ENCODE results near the gene RABGGTA. TPM values are rescaled to one million over a fixed set of nuclear protein-coding genes. Genes with fewer than 3 reads are reported as not detected.
"Not testable (repeated sequence)": the region's sequence is repeated elsewhere in the genome, so short reads cannot be mapped to it uniquely, and the experiment has no call there.

RABGGTA gene
- total RNA-seq, 2 experiments from 2014 or later, result 42.1 to 48.8 TPM

GRCh38 chr14:24249230-24250021, 22.0 kb downstream of the RABGGTA start:
- ATAC-seq (ENCODE audit: low read depth) (no peak), DNase-seq (peak; percentile 21)
- Mint-ChIP-seq H3K27me3 (no peaks in the 10 kb centered on the region), H3K4me1 (peaks cover 43% of the 10 kb centered on the region), H3K36me3 (peaks cover 14% of the 10 kb centered on the region), H3K27ac (peak overlapping the region; percentile 88), H3K4me3 (peak overlapping the region; percentile 75), H3K9me3 (no peaks in the 10 kb centered on the region)
- POLR2A ChIA-PET, result interaction anchor here (0.9 to 1.8 kb wide), 4 partner anchors 21 to 181 kb away, joined by 3 to 9 read pairs (median 4); partner anchors contain the start of genes CBLN3, CHMP4A and KHNYN

DNA sequence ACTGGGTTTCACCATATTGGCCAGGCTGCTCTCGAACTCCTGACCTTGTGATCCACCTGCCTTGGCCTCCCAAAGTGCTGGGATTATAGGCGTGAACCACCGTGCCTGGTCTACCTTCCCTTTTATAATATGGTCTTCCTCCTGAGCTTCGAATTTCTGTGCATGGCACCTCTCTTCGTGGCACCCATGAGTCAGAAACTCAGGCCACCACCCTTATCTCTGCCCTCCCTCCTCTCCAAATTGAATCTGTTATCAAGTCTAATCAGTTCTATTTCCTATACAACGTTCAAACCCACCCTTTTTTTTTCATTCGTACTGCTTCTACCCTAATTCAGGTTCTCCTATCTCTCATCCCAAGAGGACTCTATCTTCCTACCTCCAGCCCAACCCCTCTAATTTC, 24.0 kb downstream of the RABGGTA start:
- POLR2A ChIA-PET, result interaction anchor here (0.7 to 4.0 kb wide), 13 partner anchors 12 to 183 kb away, joined by 3 to 43 read pairs (median 7); partner anchors contain the start of genes CBLN3, CHMP4A, DHRS1 and KHNYN
- Mint-ChIP-seq H3K4me3 (peak overlapping the region; percentile 11), H3K9me3 (no peaks in the 10 kb centered on the region), H3K4me1 (peaks cover 50% of the 10 kb centered on the region), H3K36me3 (peaks cover 14% of the 10 kb centered on the region), H3K27me3 (no peaks in the 10 kb centered on the region), H3K27ac (peak overlapping the region; percentile 97)
- ATAC-seq (ENCODE audit: low read depth) (no peak), DNase-seq (peak; percentile 16)

DNA sequence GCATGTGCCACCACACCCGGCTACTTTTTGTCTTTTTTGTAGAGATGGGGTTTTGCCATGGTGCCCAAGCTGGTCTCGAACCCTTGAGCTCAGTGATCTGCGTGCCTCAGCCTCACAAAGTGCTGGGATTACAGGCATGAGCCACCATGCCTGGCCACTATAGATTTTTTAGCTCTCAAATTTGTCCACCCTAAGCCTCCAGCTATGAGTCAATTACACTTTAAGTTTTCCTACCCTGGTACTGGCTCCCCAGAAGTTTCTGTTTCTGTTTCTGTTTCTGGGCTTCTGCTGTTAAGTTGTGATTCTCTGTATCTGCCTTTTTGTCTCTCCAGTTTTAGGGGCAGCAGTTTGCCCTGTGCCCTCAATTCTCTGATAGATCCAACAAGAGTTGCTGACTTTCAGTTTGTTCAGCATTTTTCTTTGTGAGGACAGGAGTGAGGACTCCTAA, 24.6 kb downstream of the RABGGTA start:
- Mint-ChIP-seq H3K36me3 (peaks cover 14% of the 10 kb centered on the region), H3K4me1 (peaks cover 50% of the 10 kb centered on the region), H3K27ac (peak overlapping the region; percentile 97), H3K4me3 (peak overlapping the region; percentile 82), H3K27me3 (no peaks in the 10 kb centered on the region), H3K9me3 (no peaks in the 10 kb centered on the region)
- POLR2A ChIA-PET, result interaction anchor here (0.6 to 4.0 kb wide), 17 partner anchors 10 to 86 kb away, joined by 3 to 43 read pairs (median 4); partner anchors contain the start of genes CHMP4A, DHRS1, GMPR2 and IRF9
- DNase-seq (peak; percentile 38), ATAC-seq (ENCODE audit: low read depth) (peak; percentile 25)

- not testable (repeated sequence) for H3K27me3 Mint-ChIP-seq; H3K4me3 Mint-ChIP-seq; DNase-seq; H3K9me3 Mint-ChIP-seq; ATAC-seq (ENCODE audit: low read depth)
- POLR2A ChIA-PET, result interaction anchor here (0.6 to 4.0 kb wide), 7 partner anchors 26 to 185 kb away, joined by 3 to 43 read pairs (median 7); partner anchors contain the start of genes KHNYN, LTB4R2, MDP1 and RABGGTA
- Mint-ChIP-seq H3K36me3 (peaks cover 14% of the 10 kb centered on the region), H3K27ac (peak overlapping the region; percentile 26), H3K4me1 (peaks cover 47% of the 10 kb centered on the region)
Observed at GRCh38 chr14:24245350-24245749, 26.0 kb downstream of the RABGGTA start.

GRCh38 chr14:24243336-24243836, 28.0 kb downstream of the RABGGTA start:
- H3K27ac Mint-ChIP-seq, result peak overlapping the region; percentile 99
- peaks cover 45% of the 10 kb centered on the region for H3K4me1 Mint-ChIP-seq
- no peak for DNase-seq
- no peak for ATAC-seq (ENCODE audit: low read depth)
- H3K36me3 Mint-ChIP-seq, result peaks cover 16% of the 10 kb centered on the region
- no peaks in the 10 kb centered on the region for H3K27me3 Mint-ChIP-seq
- H3K4me3 Mint-ChIP-seq, result peak overlapping the region; percentile 85
- H3K9me3 Mint-ChIP-seq, result no peaks in the 10 kb centered on the region
- POLR2A ChIA-PET, result interaction anchor here (0.7 to 4.1 kb wide), 21 partner anchors 12 to 362 kb away, joined by 3 to 76 read pairs (median 8); partner anchors contain the start of genes ADCY4, CBLN3, CHMP4A and CIDEB

- H3K9me3 Mint-ChIP-seq, result no peaks in the 10 kb centered on the region
- ATAC-seq (ENCODE audit: low read depth) (peak; percentile 82), DNase-seq (peak; percentile 95)
- POLR2A ChIA-PET, result interaction anchor here (0.6 to 4.1 kb wide), 30 partner anchors 9 to 201 kb away, joined by 3 to 76 read pairs (median 8); partner anchors contain the start of genes ADCY4, CBLN3, CHMP4A and CIDEB
- no peaks in the 10 kb centered on the region for H3K27me3 Mint-ChIP-seq
- H3K36me3 Mint-ChIP-seq, result peaks cover 22% of the 10 kb centered on the region
- H3K4me1 Mint-ChIP-seq, result peaks cover 42% of the 10 kb centered on the region
- peak overlapping the region; percentile 85 for H3K4me3 Mint-ChIP-seq
- peak overlapping the region; percentile 99 for H3K27ac Mint-ChIP-seq
Observed at GRCh38 chr14:24241829-24242443, 29.5 kb downstream of the RABGGTA start.

DNA sequence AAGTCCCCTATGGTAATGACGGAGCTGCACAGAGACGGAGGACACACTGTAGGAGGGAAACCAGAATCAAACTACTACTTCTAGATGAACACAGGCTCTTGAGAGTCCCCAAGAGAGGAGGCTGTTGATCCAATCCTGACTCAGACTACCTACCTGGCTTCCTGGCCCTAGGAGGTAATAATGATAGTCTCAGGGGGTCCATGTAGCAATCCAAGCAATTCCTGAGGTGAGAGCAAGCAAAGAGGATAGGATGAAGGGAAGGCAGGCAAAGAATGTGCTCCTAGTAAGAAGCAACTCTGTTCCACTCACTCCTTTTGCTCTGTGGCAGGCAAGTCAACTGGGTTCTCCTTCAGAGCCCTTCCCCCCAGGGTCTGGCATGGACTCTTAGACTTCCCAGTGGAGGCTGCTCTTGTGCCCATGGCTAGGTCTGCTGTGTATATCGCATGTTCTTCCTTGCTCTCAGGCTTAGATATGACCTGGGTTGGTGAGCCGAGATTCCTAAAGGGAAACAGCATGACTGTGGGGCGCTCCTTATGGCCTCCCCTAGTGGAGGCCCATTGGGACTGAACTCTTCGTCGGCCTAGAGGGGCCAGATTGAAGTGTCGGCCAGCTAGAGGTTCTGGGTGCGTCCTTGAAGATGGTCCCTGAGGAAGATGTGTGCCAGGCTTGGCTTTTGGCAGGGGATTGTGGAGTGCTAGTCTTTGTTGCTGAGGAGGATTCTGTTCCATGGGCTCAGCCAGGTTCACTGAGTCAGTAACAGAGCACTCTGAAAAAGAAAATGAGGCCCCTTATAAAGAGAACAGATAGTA, 31.1 kb downstream of the RABGGTA start:
- H3K27ac Mint-ChIP-seq, result peak overlapping the region; percentile 37
- POLR2A ChIA-PET, result interaction anchor here (1.0 to 4.1 kb wide), 4 partner anchors 24 to 190 kb away, joined by 3 to 76 read pairs (median 44); partner anchors contain the start of genes DHRS1, KHNYN, MDP1 and NOP9

GRCh38 chr14:24238527-24239037, 32.8 kb downstream of the RABGGTA start:
- H3K27me3 Mint-ChIP-seq, result no peaks in the 10 kb centered on the region
- H3K27ac Mint-ChIP-seq, result peak overlapping the region; percentile 81
- no peak for DNase-seq
- POLR2A ChIA-PET, result interaction anchor here (0.5 to 1.5 kb wide), 2 partner anchors 23 to 96 kb away, joined by 5 read pairs; partner anchors contain the start of gene MDP1
- H3K4me1 Mint-ChIP-seq, result peaks cover 52% of the 10 kb centered on the region
- H3K36me3 Mint-ChIP-seq, result peaks cover 33% of the 10 kb centered on the region
- ATAC-seq (ENCODE audit: low read depth), result no peak
- no peaks in the 10 kb centered on the region for H3K9me3 Mint-ChIP-seq
- H3K4me3 Mint-ChIP-seq, result no peak overlapping the region

More for the DNA sequence above, 31.1 kb downstream of the RABGGTA start:
- ATAC-seq (ENCODE audit: low read depth) (no peak), DNase-seq (no peak)
- peaks cover 46% of the 10 kb centered on the region for H3K4me1 Mint-ChIP-seq
- H3K4me3 Mint-ChIP-seq, result peak overlapping the region; percentile 30
- H3K36me3 Mint-ChIP-seq, result peaks cover 30% of the 10 kb centered on the region
- no peaks in the 10 kb centered on the region for H3K9me3 Mint-ChIP-seq
- no peaks in the 10 kb centered on the region for H3K27me3 Mint-ChIP-seq

- POLR2A ChIA-PET, result interaction anchor here (1.5 kb wide), 2 partner anchors 22 to 25 kb away, joined by 5 read pairs; partner anchors contain the start of genes CHMP4A and MDP1
- peaks cover 33% of the 10 kb centered on the region for H3K36me3 Mint-ChIP-seq
- ATAC-seq (ENCODE audit: low read depth) (no peak), DNase-seq (no peak)
- no peak overlapping the region for H3K27ac Mint-ChIP-seq
- H3K9me3 Mint-ChIP-seq, result no peaks in the 10 kb centered on the region
- H3K27me3 Mint-ChIP-seq, result no peaks in the 10 kb centered on the region
- H3K4me1 Mint-ChIP-seq, result peaks cover 52% of the 10 kb centered on the region
- no peak overlapping the region for H3K4me3 Mint-ChIP-seq
Observed at GRCh38 chr14:24238123-24238522, 33.3 kb downstream of the RABGGTA start.

- Mint-ChIP-seq H3K27me3 (no peaks in the 10 kb centered on the region), H3K36me3 (peaks cover 33% of the 10 kb centered on the region), H3K27ac (no peak overlapping the region), H3K4me1 (peaks cover 52% of the 10 kb centered on the region), H3K9me3 (no peaks in the 10 kb centered on the region), H3K4me3 (no peak overlapping the region)
- POLR2A ChIA-PET, result interaction anchor here (1.5 kb wide), 1 partner anchor 24 kb away, joined by 5 read pairs; the partner anchor contains the start of gene CHMP4A
- DNase-seq (no peak), ATAC-seq (ENCODE audit: low read depth) (no peak)
Observed at GRCh38 chr14:24237463-24237955, 33.9 kb downstream of the RABGGTA start.

DNA sequence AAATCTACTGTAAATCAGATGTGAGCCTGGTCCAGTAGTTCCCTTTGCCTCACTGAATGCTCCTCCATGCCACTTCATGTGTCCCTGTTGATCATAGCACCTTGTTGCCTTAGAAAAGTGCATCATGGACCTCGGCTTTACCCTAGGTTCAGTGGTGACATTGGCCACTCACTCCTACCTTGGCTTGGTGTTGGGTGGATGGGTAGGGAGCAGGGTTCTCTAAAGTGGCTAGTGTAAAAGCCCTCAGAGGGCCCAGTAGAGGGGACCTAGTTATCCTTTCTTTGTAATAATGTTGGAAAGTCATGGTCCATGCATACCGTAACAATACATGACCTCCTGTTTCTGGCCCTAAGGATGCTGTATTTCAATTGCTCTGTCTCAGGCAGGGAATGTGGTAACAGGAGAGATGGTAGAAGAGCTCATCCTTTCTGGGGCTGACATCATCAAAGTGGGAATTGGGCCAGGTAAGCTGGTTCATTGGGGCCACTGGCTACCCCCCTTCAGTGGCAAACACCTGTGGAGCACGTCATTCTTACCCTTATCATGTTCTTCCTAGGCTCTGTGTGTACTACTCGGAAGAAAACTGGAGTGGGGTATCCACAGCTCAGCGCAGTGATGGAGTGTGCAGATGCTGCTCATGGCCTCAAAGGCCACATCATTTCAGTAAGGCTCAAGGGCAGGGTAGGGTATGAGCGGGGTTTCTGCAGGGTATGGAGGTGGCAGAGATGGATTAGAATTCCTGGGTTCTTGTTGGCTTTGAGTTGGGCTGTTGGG, 34.5 kb downstream of the RABGGTA start:
- Mint-ChIP-seq H3K27ac (no peak overlapping the region), H3K36me3 (peaks cover 33% of the 10 kb centered on the region)
- POLR2A ChIA-PET, result interaction anchor here (0.6 to 1.5 kb wide), 3 partner anchors 10 to 193 kb away, joined by 3 to 5 read pairs (median 3); partner anchors contain the start of genes CHMP4A and KHNYN

More for the DNA sequence above, 34.5 kb downstream of the RABGGTA start:
- H3K9me3 Mint-ChIP-seq, result no peaks in the 10 kb centered on the region
- H3K4me1 Mint-ChIP-seq, result peaks cover 52% of the 10 kb centered on the region
- H3K4me3 Mint-ChIP-seq, result no peak overlapping the region
- H3K27me3 Mint-ChIP-seq, result no peaks in the 10 kb centered on the region
- ATAC-seq (ENCODE audit: low read depth) (no peak), DNase-seq (no peak)
